ENCODE measurements around the gene ADAMTS7. TPM values are rescaled to one million over a fixed set of nuclear protein-coding genes. Genes with fewer than 3 reads are reported as not detected.

ADAMTS7 gene
- total and polyA plus RNA-seq, 2 of the 4 experiments (the other 2 are of a cell fraction): 1.4 to 12.6 TPM

GRCh38 chr15:78797951-78798350 lies 13.3 kb downstream of the ADAMTS7 start:
- Histone ChIP-seq H2AK9ac (replicated peaks; ENCODE audit: low read depth, low read length, poor library complexity) (no peak overlapping the region), H2BK15ac (ENCODE audit: low read depth, low read length) (no peak overlapping the region), H3K36me3 (ENCODE audit: control insufficient read depth, insufficient read depth, low read length) (peaks cover 33% of the 10 kb centered on the region), H4K8ac (ENCODE audit: low read depth in 2 of 2, low read length in 2 of 2) (no peak overlapping the region; a peak in 1 of 4 replicates), H3K23ac (ENCODE audit: low read depth, low read length) (no peak overlapping the region), H3K79me1 (ENCODE audit: low read depth in 1 of 2, low read length in 2 of 2) (peaks cover 5 to 6% of the 10 kb centered on the region in 2 experiments; a peak in 2 of 4 replicates), H2AK5ac (ENCODE audit: low read depth, low read length) (peak overlapping the region; percentile 28; the same call in 1 of the 2 replicates), H3K4me2 (ENCODE audit: low read depth, low read length) (no peak overlapping the region), H4K5ac (ENCODE audit: low read depth, low read length) (no peak overlapping the region), H2BK5ac (ENCODE audit: low read depth, low read length, poor library complexity, severe bottlenecking) (no peak overlapping the region), H3K18ac (ENCODE audit: low read depth, low read length) (no peak overlapping the region), H3K4me3 (ENCODE audit: insufficient read depth, low read depth, low read length) (no peak overlapping the region), H3K4me1 (ENCODE audit: control insufficient read depth, insufficient read depth, low read length) (peaks cover 7% of the 10 kb centered on the region), H4K91ac (ENCODE audit: insufficient read depth, low read depth, low read length) (no peak overlapping the region), H3K9ac (ENCODE audit: low read depth, low read length) (no peak overlapping the region), H3K4ac (ENCODE audit: low read depth, low read length) (peak overlapping the region; percentile 56; the same call in 1 of the 2 replicates), H2BK120ac (ENCODE audit: low read depth, low read length) (0 out of 2 replicates have a peak overlapping the region, but pooled peaks have one; percentile 68), H2BK20ac (ENCODE audit: low read depth, low read length) (no peak overlapping the region), H3K9me1 (ENCODE audit: insufficient read depth, low read length) (0 out of 2 replicates have a peak, but pooled peaks cover 5% of the 10 kb centered on the region), H3K27me3 (ENCODE audit: control insufficient read depth, insufficient read depth, low read length) (no peaks in the 10 kb centered on the region), H2AFZ (replicated peaks; ENCODE audit: low read length, poor library complexity) (no peak overlapping the region), H4K20me1 (ENCODE audit: insufficient read depth, low read length) (no peaks in the 10 kb centered on the region), H3K27ac (ENCODE audit: insufficient read depth, low read length) (no peak overlapping the region), H3K56ac (ENCODE audit: extremely low read depth, insufficient read depth, low read length) (no peak overlapping the region), H3K9me3 (ENCODE audit: control insufficient read depth, insufficient read depth, low read length) (no peaks in the 10 kb centered on the region), H3K14ac (replicated peaks; ENCODE audit: low read depth, low read length) (peak overlapping the region; percentile 59; the same call in 1 of the 2 replicates)
- peak; percentile 33; the same call in 1 of the 2 replicates for ATAC-seq (ENCODE audit: low read depth)
- dilution Hi-C loops (cut with HindIII; ENCODE audit: low sequenced_read_pairs, unreplicated experiment) (no loop called here), intact Hi-C loops (cut with micrococcal nuclease) (no loop called here), in situ Hi-C loops (cut with MboI; ENCODE audit: low sequenced_read_pairs) (no loop called here)
- WGBS, 2 experiments (ENCODE audit: extremely low coverage in 2 of 2, insufficient read length in 1 of 2): 87% methylated on average over 4 of the region's 13 CpGs; no CpG with 5 or more reads in 1 of the 2 experiments
- TF ChIP-seq FOS (IDR thresholded peaks at IDR 0.05; ENCODE audit: low read depth, low read length): no peak
- no peak for TF ChIP-seq MXI1 (IDR thresholded peaks at IDR 0.05; ENCODE audit: borderline replicate concordance, low read depth, low read length)
- TF ChIP-seq USF2 (IDR thresholded peaks at IDR 0.05; ENCODE audit: low read depth, low read length): no peak
- no peak for TF ChIP-seq POLR2A (IDR thresholded peaks at IDR 0.05; ENCODE audit: low read depth, low read length)
- no peak for TF ChIP-seq NFE2L2 (IDR thresholded peaks at IDR 0.05; ENCODE audit: low read depth, low read length)
- no peak for TF ChIP-seq ELK1 (IDR thresholded peaks at IDR 0.05; ENCODE audit: borderline replicate concordance, low read depth, low read length)
- TF ChIP-seq SMC3 (IDR thresholded peaks at IDR 0.05; ENCODE audit: low read depth, low read length): no peak
- TF ChIP-seq CHD1 (IDR thresholded peaks at IDR 0.05; ENCODE audit: low read depth, low read length): no peak
- no peak for TF ChIP-seq CEBPB (IDR thresholded peaks at IDR 0.05; ENCODE audit: low read depth, low read length)
- TF ChIP-seq MAZ (IDR thresholded peaks at IDR 0.05; ENCODE audit: borderline replicate concordance, low read depth, low read length): no peak
- TF ChIP-seq RAD21 (IDR thresholded peaks at IDR 0.05; ENCODE audit: low read length): no peak
- no TSS peak for BruUV-seq (replicated peaks)
- CTCF ChIA-PET: no interaction called here
- no peak for DNase-seq
- POLR2A ChIA-PET (ENCODE audit: unreplicated experiment): no interaction called here

Measured in IMR-90 (cell line).